GM21723 (cell line): ENCODE measurements around the gene MAST4.

Experiments used
- ATAC-seq: cut with Tn5 transposase; IDR thresholded peaks from one replicate; pipeline ENCODE4 v1.9.1; 2021; ENCODE audit warnings: mild to moderate bottlenecking, moderate library complexity; ENCODE audit not compliant: unreplicated experiment

Gene MAST4

GRCh38 chr5:67195406-67196275 is 599.4 kb downstream of the MAST4 start:
- peak; percentile 24 for ATAC-seq

- ATAC-seq: no peak
Measured at GRCh38 chr5:67196537-67197059, 600.4 kb downstream of the MAST4 start, which contains the start of gene CD180. CD180 (minus strand) TSS chr5:67196799; CDS start chr5:67196641, 158 bp downstream.

- no peak for ATAC-seq
Measured at GRCh38 chr5:67197536-67197935, 601.3 kb downstream of the MAST4 start.

GRCh38 chr5:67198917-67199316 is 602.7 kb downstream of the MAST4 start:
- no peak for ATAC-seq

- no peak for ATAC-seq
Measured at GRCh38 chr5:67199859-67200258, 603.7 kb downstream of the MAST4 start.

- ATAC-seq: peak; percentile 29
Measured at GRCh38 chr5:67200809-67201562, 604.8 kb downstream of the MAST4 start.

GRCh38 chr5:67201897-67202549 is 605.8 kb downstream of the MAST4 start:
- ATAC-seq: no peak

- ATAC-seq: no peak
Measured at GRCh38 chr5:67202828-67203227, 606.6 kb downstream of the MAST4 start.

GRCh38 chr5:67203701-67204074 is 607.5 kb downstream of the MAST4 start:
- no peak for ATAC-seq

GRCh38 chr5:67204821-67205220 is 608.6 kb downstream of the MAST4 start:
- no peak for ATAC-seq

GRCh38 chr5:67205981-67206380 is 609.8 kb downstream of the MAST4 start:
- ATAC-seq: no peak

- ATAC-seq: peak; percentile 52
Measured at GRCh38 chr5:67206461-67206860, 610.3 kb downstream of the MAST4 start.

GRCh38 chr5:67206929-67207328 is 610.7 kb downstream of the MAST4 start:
- peak; percentile 78 for ATAC-seq

- ATAC-seq: no peak
Measured at GRCh38 chr5:67208403-67208802, 612.2 kb downstream of the MAST4 start.

GRCh38 chr5:67209141-67209771 is 613.1 kb downstream of the MAST4 start:
- peak; percentile 32 for ATAC-seq

- no peak for ATAC-seq
Measured at GRCh38 chr5:67211926-67212325, 615.7 kb downstream of the MAST4 start.

- ATAC-seq: no peak
Measured at GRCh38 chr5:67214036-67214435, 617.8 kb downstream of the MAST4 start.

- ATAC-seq: no peak
Measured at GRCh38 chr5:67214707-67215447, 618.7 kb downstream of the MAST4 start.

GRCh38 chr5:67215519-67216471 is 619.6 kb downstream of the MAST4 start:
- peak; percentile 99 for ATAC-seq
